Measurements from ENCODE around the gene PIGK. TPM values are rescaled to one million over a fixed set of nuclear protein-coding genes. Genes with fewer than 3 reads are reported as not detected.

The PIGK gene
- 10 to 100 TPM in 2 of 4 donors, 1 to 10 TPM in 2; 2.7 to 23.9 (median 9.4) TPM for polyA plus RNA-seq
- long read RNA-seq, donor 1: 0 reads
- long read RNA-seq, donor 2, full-length matches to known transcripts: 3 of 942 reads
- long read RNA-seq, donor 2, partial matches to known transcripts: 939 of 942 reads
- long read RNA-seq, donor 2, other reads (novel, unspliced or antisense): 0 of 942 reads
- long read RNA-seq, donor 3, full-length matches to known transcripts: 1 of 6 reads
- long read RNA-seq, donor 3, partial matches to known transcripts: 5 of 6 reads
- long read RNA-seq, donor 3, other reads (novel, unspliced or antisense): 0 of 6 reads
- long read RNA-seq, donor 4: 0 reads
- long read RNA-seq, donor 5: 0 reads
- long read RNA-seq, donor 6, full-length matches to known transcripts: 6 of 6 reads
- long read RNA-seq, donor 6, partial matches to known transcripts: 0 of 6 reads
- long read RNA-seq, donor 6, other reads (novel, unspliced or antisense): 0 of 6 reads
- long read RNA-seq, donor 7: 0 reads
- long read RNA-seq, donor 8: 0 reads
- long read RNA-seq, donor 9, full-length matches to known transcripts: 3 of 3 reads
- long read RNA-seq, donor 9, partial matches to known transcripts: 0 of 3 reads
- long read RNA-seq, donor 9, other reads (novel, unspliced or antisense): 0 of 3 reads
- long read RNA-seq, donor 10, full-length matches to known transcripts: 13 of 2,147 reads
- long read RNA-seq, donor 10, partial matches to known transcripts: 2,134 of 2,147 reads
- long read RNA-seq, donor 10, other reads (novel, unspliced or antisense): 0 of 2,147 reads

- H3K4me1 ChIP-seq (ENCODE audit: control insufficient read depth in 3 of 3, insufficient read depth in 2 of 3, low read depth in 1 of 3, low read length in 2 of 3): peaks cover 0 to 4% (median 0%) of the 10 kb centered on the region in 3 donors
- H3K27ac ChIP-seq (ENCODE audit: low read depth in 1 of 3, low read length in 2 of 3): peak within 1 kb of the TSS; percentile 70 to 96 (median 87)
- H3K4me3 ChIP-seq (ENCODE audit: low read depth in 1 of 3, low read length in 3 of 3): peak within 1 kb of the TSS; percentile 82 to 98 (median 87)
- WGBS, 3 donors: 0 to 1% (median 0%) methylated on average over 31 of the region's 31 CpGs
- peaks cover 0 to 4% of the 10 kb centered on the region in 2 donors for H3K9me3 ChIP-seq (ENCODE audit: control insufficient read depth in 2 of 2, insufficient read depth in 1 of 2, low read depth in 1 of 2, low read length in 1 of 2)
- peak; percentile 89 to 95 for DNase-seq
- FAIRE-seq: no peak
- H3K27me3 ChIP-seq (ENCODE audit: control insufficient read depth in 3 of 3, insufficient read depth in 3 of 3, low read length in 3 of 3): no peaks in the 10 kb centered on the region
- no peaks in the 10 kb centered on the region for H3K36me3 ChIP-seq (ENCODE audit: control insufficient read depth in 3 of 3, insufficient read depth in 2 of 3, low read depth in 1 of 3, low read length in 3 of 3)
These were observed at the start of gene PIGK for GRCh38 chr1:77219166-77219887. TSS of gene PIGK (minus strand) at chr1:77219430. CDS start at chr1:77219402, 28 bp downstream.

DNA sequence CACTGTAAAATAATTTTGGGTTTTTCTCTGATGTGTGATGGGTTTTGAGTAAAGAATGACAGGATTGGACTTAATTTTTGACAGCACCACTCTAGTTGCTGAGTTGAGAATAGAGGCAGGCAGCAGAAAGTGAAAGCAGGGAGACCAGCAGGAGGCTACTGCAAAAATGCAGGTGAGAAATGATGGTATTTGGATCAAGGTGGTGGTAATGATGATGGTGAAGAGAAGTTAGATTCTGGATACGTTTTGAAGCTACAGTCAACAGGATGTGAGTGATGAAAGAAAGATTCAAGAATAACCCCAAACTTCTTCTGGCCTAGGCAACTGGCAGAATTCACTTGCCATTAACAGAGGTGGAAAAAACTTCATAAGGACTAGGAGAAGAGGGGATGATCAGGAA is 47.8 kb upstream of the PIGK start:
- FAIRE-seq (no peak), DNase-seq (no peak)
- WGBS, 3 donors: 48 to 61% (median 52%) methylated on average over 1 of the region's 1 CpG
- Histone ChIP-seq H3K9me3 (ENCODE audit: control insufficient read depth in 2 of 2, insufficient read depth in 1 of 2, low read depth in 1 of 2, low read length in 1 of 2) (no peaks in the 10 kb centered on the region), H3K4me3 (ENCODE audit: low read depth in 1 of 3, low read length in 3 of 3) (no peak overlapping the region), H3K27me3 (ENCODE audit: control insufficient read depth in 3 of 3, insufficient read depth in 3 of 3, low read length in 3 of 3) (peaks cover 0 to 3% (median 0%) of the 10 kb centered on the region in 3 donors), H3K4me1 (ENCODE audit: control insufficient read depth in 3 of 3, insufficient read depth in 2 of 3, low read depth in 1 of 3, low read length in 2 of 3) (no peaks in the 10 kb centered on the region), H3K36me3 (ENCODE audit: control insufficient read depth in 3 of 3, insufficient read depth in 2 of 3, low read depth in 1 of 3, low read length in 3 of 3) (no peaks in the 10 kb centered on the region), H3K27ac (ENCODE audit: low read depth in 1 of 3, low read length in 2 of 3) (no peak overlapping the region)

DNA sequence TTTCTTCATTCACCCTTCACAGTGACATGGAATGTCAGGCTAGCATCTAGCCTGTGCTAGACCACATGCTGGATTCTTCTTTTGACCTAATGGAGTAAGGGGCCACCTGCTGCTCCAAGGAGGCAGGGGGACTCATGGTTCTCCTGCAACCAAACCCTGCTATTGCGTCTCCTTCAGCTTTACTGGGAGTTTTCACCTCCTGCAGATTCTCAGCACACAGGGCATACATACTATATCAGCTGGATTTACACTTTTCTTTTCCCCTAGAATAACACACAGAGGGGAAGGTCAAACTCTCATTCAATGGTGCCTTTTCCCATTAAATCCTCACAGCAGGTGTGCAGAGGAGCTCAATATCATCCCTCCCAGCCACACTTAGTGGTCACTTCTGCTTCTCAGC is 46.0 kb upstream of the PIGK start:
- Histone ChIP-seq H3K27me3 (ENCODE audit: control insufficient read depth in 3 of 3, insufficient read depth in 3 of 3, low read length in 3 of 3) (peaks cover 0 to 3% (median 0%) of the 10 kb centered on the region in 3 donors), H3K4me1 (ENCODE audit: control insufficient read depth in 3 of 3, insufficient read depth in 2 of 3, low read depth in 1 of 3, low read length in 2 of 3) (no peaks in the 10 kb centered on the region), H3K9me3 (ENCODE audit: control insufficient read depth in 2 of 2, insufficient read depth in 1 of 2, low read depth in 1 of 2, low read length in 1 of 2) (no peaks in the 10 kb centered on the region), H3K27ac (ENCODE audit: low read depth in 1 of 3, low read length in 2 of 3) (no peak overlapping the region), H3K4me3 (ENCODE audit: low read depth in 1 of 3, low read length in 3 of 3) (no peak overlapping the region), H3K36me3 (ENCODE audit: control insufficient read depth in 3 of 3, insufficient read depth in 2 of 3, low read depth in 1 of 3, low read length in 3 of 3) (no peaks in the 10 kb centered on the region)
- DNase-seq: no peak
- no peak for FAIRE-seq
- WGBS, 3 donors: 65 to 89% (median 79%) methylated on average over 1 of the region's 1 CpG

GRCh38 chr1:77263708-77264107 is 44.5 kb upstream of the PIGK start:
- H3K4me3 ChIP-seq (ENCODE audit: low read depth in 1 of 3, low read length in 3 of 3): no peak overlapping the region
- peaks cover 0 to 3% (median 0%) of the 10 kb centered on the region in 3 donors for H3K27me3 ChIP-seq (ENCODE audit: control insufficient read depth in 3 of 3, insufficient read depth in 3 of 3, low read length in 3 of 3)
- H3K4me1 ChIP-seq (ENCODE audit: control insufficient read depth in 3 of 3, insufficient read depth in 2 of 3, low read depth in 1 of 3, low read length in 2 of 3): no peaks in the 10 kb centered on the region
- H3K27ac ChIP-seq (ENCODE audit: low read depth in 1 of 3, low read length in 2 of 3): no peak overlapping the region
- H3K9me3 ChIP-seq (ENCODE audit: control insufficient read depth in 2 of 2, insufficient read depth in 1 of 2, low read depth in 1 of 2, low read length in 1 of 2): no peaks in the 10 kb centered on the region
- H3K36me3 ChIP-seq (ENCODE audit: control insufficient read depth in 3 of 3, insufficient read depth in 2 of 3, low read depth in 1 of 3, low read length in 3 of 3): no peaks in the 10 kb centered on the region
- DNase-seq (no peak), FAIRE-seq (no peak)
- WGBS, 3 donors: 13 to 58% (median 23%) methylated on average over 1 of the region's 1 CpG

GRCh38 chr1:77253211-77253610 is 34.0 kb upstream of the PIGK start:
- Histone ChIP-seq H3K36me3 (ENCODE audit: control insufficient read depth in 3 of 3, insufficient read depth in 2 of 3, low read depth in 1 of 3, low read length in 3 of 3) (no peaks in the 10 kb centered on the region), H3K4me3 (ENCODE audit: low read depth in 1 of 3, low read length in 3 of 3) (no peak overlapping the region), H3K27ac (ENCODE audit: low read depth in 1 of 3, low read length in 2 of 3) (no peak overlapping the region), H3K27me3 (ENCODE audit: control insufficient read depth in 3 of 3, insufficient read depth in 3 of 3, low read length in 3 of 3) (no peaks in the 10 kb centered on the region), H3K4me1 (ENCODE audit: control insufficient read depth in 3 of 3, insufficient read depth in 2 of 3, low read depth in 1 of 3, low read length in 2 of 3) (no peaks in the 10 kb centered on the region), H3K9me3 (ENCODE audit: control insufficient read depth in 2 of 2, insufficient read depth in 1 of 2, low read depth in 1 of 2, low read length in 1 of 2) (peaks cover 0 to 16% of the 10 kb centered on the region in 2 donors)
- WGBS, 3 donors: 70 to 87% (median 81%) methylated on average over 1 of the region's 1 CpG
- no peak for FAIRE-seq
- no peak for DNase-seq

- WGBS, 3 donors: 83 to 91% (median 90%) methylated on average over 1 of the region's 1 CpG
- FAIRE-seq (no peak), DNase-seq (no peak)
- H3K4me1 ChIP-seq (ENCODE audit: control insufficient read depth in 3 of 3, insufficient read depth in 2 of 3, low read depth in 1 of 3, low read length in 2 of 3): no peaks in the 10 kb centered on the region
- no peak overlapping the region for H3K4me3 ChIP-seq (ENCODE audit: low read depth in 1 of 3, low read length in 3 of 3)
- no peaks in the 10 kb centered on the region for H3K36me3 ChIP-seq (ENCODE audit: control insufficient read depth in 3 of 3, insufficient read depth in 2 of 3, low read depth in 1 of 3, low read length in 3 of 3)
- H3K9me3 ChIP-seq (ENCODE audit: control insufficient read depth in 2 of 2, insufficient read depth in 1 of 2, low read depth in 1 of 2, low read length in 1 of 2): peaks cover 0 to 16% of the 10 kb centered on the region in 2 donors
- no peak overlapping the region for H3K27ac ChIP-seq (ENCODE audit: low read depth in 1 of 3, low read length in 2 of 3)
- no peaks in the 10 kb centered on the region for H3K27me3 ChIP-seq (ENCODE audit: control insufficient read depth in 3 of 3, insufficient read depth in 3 of 3, low read length in 3 of 3)
These were observed 30.9 kb upstream of the PIGK start for GRCh38 chr1:77250126-77250525.

- Histone ChIP-seq H3K4me3 (ENCODE audit: low read depth in 1 of 3, low read length in 3 of 3) (no peak overlapping the region), H3K9me3 (ENCODE audit: control insufficient read depth in 2 of 2, insufficient read depth in 1 of 2, low read depth in 1 of 2, low read length in 1 of 2) (peaks cover 0 to 5% of the 10 kb centered on the region in 2 donors), H3K36me3 (ENCODE audit: control insufficient read depth in 3 of 3, insufficient read depth in 2 of 3, low read depth in 1 of 3, low read length in 3 of 3) (no peaks in the 10 kb centered on the region), H3K27me3 (ENCODE audit: control insufficient read depth in 3 of 3, insufficient read depth in 3 of 3, low read length in 3 of 3) (no peaks in the 10 kb centered on the region), H3K4me1 (ENCODE audit: control insufficient read depth in 3 of 3, insufficient read depth in 2 of 3, low read depth in 1 of 3, low read length in 2 of 3) (no peaks in the 10 kb centered on the region), H3K27ac (ENCODE audit: low read depth in 1 of 3, low read length in 2 of 3) (no peak overlapping the region)
- FAIRE-seq (no peak), DNase-seq (no peak)
- 53 to 70% (median 60%) methylated on average over 2 of the region's 2 CpGs for WGBS, 3 donors
These were observed 26.6 kb upstream of the PIGK start for GRCh38 chr1:77245830-77246229.

GRCh38 chr1:77239311-77239710 is 20.1 kb upstream of the PIGK start:
- H3K27me3 ChIP-seq (ENCODE audit: control insufficient read depth in 3 of 3, insufficient read depth in 3 of 3, low read length in 3 of 3): no peaks in the 10 kb centered on the region

More at GRCh38 chr1:77239311-77239710, 20.1 kb upstream of the PIGK start:
- no peak for FAIRE-seq
- Histone ChIP-seq H3K9me3 (ENCODE audit: control insufficient read depth in 2 of 2, insufficient read depth in 1 of 2, low read depth in 1 of 2, low read length in 1 of 2) (no peaks in the 10 kb centered on the region), H3K4me3 (ENCODE audit: low read depth in 1 of 3, low read length in 3 of 3) (no peak overlapping the region), H3K4me1 (ENCODE audit: control insufficient read depth in 3 of 3, insufficient read depth in 2 of 3, low read depth in 1 of 3, low read length in 2 of 3) (no peaks in the 10 kb centered on the region), H3K36me3 (ENCODE audit: control insufficient read depth in 3 of 3, insufficient read depth in 2 of 3, low read depth in 1 of 3, low read length in 3 of 3) (no peaks in the 10 kb centered on the region), H3K27ac (ENCODE audit: low read depth in 1 of 3, low read length in 2 of 3) (no peak overlapping the region)
- no peak for DNase-seq
- 70 to 84% (median 79%) methylated on average over 3 of the region's 3 CpGs for WGBS, 3 donors

All from small intestine (tissue), 16 donors.